SU-DHL-6 (cell line): ENCODE measurements around the gene LNX1.

Source experiments
- CTCF ChIP-seq: fragments of 200-600 bp; sonication (generic); IDR thresholded peaks from one replicate; pipeline ENCODE4 v1.5.1; 2017; ENCODE audit warnings: antibody characterized with exemption, mild to moderate bottlenecking, low read length, moderate library complexity; ENCODE audit not compliant: insufficient read depth, poor library complexity, severe bottlenecking
- EZH2phosphoT487 ChIP-seq: fragments of 200-600 bp; sonication (generic), shearing (Covaris generic); conservative IDR thresholded peaks from 2 replicates; pipeline ENCODE4 v1.6.1; 2018; ENCODE audit warnings: mild to moderate bottlenecking, antibody characterized with exemption, low read length, moderate library complexity, mixed read lengths

GRCh38 chr4:53501561-53501960 lies 89.7 kb downstream of the LNX1 start:
- TF ChIP-seq CTCF (no peak), EZH2phosphoT487 (no peak)
